ENCODE results near the gene TEF.
A peak's percentile ranks its signal among the peaks of the same experiment; 100 is the strongest.

TEF gene

DNA sequence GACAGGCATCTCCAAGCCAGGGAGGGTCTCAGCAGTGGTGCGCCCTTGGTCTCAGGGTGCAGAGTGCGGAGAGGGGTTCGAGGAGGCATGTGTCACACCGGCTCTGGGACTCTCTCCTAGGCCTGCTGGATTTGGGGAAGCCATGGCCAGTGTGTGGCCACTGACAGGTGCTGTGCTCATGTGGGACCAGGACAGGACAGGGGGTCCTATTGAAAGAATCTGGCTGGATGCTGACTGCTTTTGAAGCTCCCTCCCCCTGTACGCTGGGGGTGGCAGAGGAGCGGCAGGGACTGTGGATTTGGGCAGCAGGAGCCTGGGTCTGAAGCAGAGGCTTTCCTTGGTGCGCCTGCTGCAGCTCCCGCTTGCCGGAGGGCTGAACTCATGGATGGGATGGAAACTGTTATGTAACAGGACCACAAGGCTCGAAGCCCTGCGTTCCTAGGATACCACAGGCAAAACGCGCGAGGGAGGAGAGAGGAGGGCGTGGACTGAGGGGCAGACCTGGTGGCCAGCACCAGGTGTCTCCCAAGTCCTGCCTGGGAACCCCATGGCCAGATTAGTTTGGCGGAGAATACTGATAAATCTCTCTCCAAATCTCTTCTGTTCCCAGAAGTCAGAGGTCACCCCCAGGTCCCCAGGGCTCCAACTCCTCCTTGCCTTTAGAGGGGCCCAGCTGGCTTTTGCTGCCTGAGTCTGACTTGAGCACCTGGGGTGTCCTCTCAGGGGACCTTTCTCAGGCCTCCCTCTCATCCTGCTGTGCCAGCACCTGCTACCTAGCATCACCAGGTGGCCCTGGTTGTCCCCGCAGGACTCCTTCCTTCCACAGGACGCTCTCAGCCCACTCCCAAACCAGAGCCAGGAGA, 13.8 kb upstream of the TEF start:
- Histone ChIP-seq H3K9ac (ENCODE audit: low read length) (no peak overlapping the region), H3K4me1 (ENCODE audit: insufficient read depth, low read length, severe bottlenecking) (peaks cover 13% of the 10 kb centered on the region), H3K36me3 (ENCODE audit: insufficient read depth, low read length) (no peaks in the 10 kb centered on the region), H2AFZ (ENCODE audit: low read length) (no peak overlapping the region), H3K4me2 (ENCODE audit: low read length) (peak overlapping the region; percentile 25; the same call in 1 of the 2 replicates), H4K20me1 (ENCODE audit: insufficient read depth, low read length) (no peaks in the 10 kb centered on the region), H3K27me3 (ENCODE audit: insufficient read depth, low read length) (no peaks in the 10 kb centered on the region; the same call in 1 of the 2 replicates), H3K9me3 (ENCODE audit: low read length) (no peaks in the 10 kb centered on the region), H3K79me2 (ENCODE audit: insufficient read depth, low read length) (no peaks in the 10 kb centered on the region), H3K4me3 (ENCODE audit: low read depth, low read length, poor library complexity, severe bottlenecking) (no peak overlapping the region), H3K27ac (ENCODE audit: low read depth, low read length, poor library complexity, severe bottlenecking) (no peak overlapping the region), H3F3A (ENCODE audit: insufficient read depth, low read length) (no peaks in the 10 kb centered on the region), H3K9me2 (ENCODE audit: low read depth, low read length) (no peaks in the 10 kb centered on the region)
- TF ChIP-seq EZH2 (IDR thresholded peaks at IDR 0.05; ENCODE audit: borderline replicate concordance, low read length) (no peak), CTCF (IDR thresholded peaks at IDR 0.05; ENCODE audit: low read length) (no peak)

DNA sequence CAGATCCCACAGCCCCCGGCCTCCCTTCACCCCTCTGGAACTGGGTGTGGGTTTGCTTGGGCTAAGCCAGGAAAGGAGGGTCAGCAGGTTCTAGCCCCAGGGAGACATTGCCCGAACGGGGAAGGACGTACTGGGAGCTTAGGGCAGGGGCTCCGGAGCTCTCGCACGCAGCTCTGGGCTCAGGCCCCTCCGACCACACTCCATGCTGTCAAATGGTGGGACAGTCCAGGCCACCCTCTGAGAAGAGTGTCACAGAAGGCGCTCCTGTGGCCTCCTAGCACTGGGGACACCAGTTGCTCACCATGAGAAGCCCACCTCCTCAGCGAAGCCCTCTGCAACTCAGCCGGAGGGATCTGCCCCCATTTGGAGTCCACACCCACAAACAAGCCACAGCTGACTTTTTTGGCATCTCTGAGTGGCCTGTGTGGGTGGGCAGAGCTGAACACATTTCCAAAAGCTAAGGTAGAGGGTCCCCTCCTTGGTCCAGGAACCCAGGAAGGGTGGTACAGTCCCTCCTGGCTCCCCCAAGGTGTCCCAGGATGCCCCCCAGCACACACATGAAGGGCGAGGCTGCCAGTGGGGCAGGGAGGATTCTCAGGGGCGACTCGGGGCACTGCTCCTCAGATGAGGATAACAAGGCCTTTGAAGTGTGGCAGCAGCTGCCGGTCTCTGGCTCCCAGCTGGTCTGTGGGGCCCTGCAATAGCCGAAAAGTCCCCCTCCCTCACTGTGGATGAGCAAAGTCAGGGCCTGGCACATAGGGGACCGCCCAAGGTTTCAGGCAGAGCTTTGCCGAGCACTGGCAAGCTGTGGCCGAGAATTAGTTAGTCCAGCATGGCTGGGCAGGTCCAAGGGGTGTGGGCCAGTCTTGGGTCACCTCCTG, 13.0 kb upstream of the TEF start:
- no peaks in the 10 kb centered on the region for H3K9me3 ChIP-seq (ENCODE audit: low read length)
- no peaks in the 10 kb centered on the region for H4K20me1 ChIP-seq (ENCODE audit: insufficient read depth, low read length)
- H3K4me3 ChIP-seq (ENCODE audit: low read depth, low read length, poor library complexity, severe bottlenecking): no peak overlapping the region
- H3K36me3 ChIP-seq (ENCODE audit: insufficient read depth, low read length): no peaks in the 10 kb centered on the region
- no peak overlapping the region for H3K27ac ChIP-seq (ENCODE audit: low read depth, low read length, poor library complexity, severe bottlenecking)
- H3F3A ChIP-seq (ENCODE audit: insufficient read depth, low read length): no peaks in the 10 kb centered on the region
- H3K9ac ChIP-seq (ENCODE audit: low read length): no peak overlapping the region
- H3K4me2 ChIP-seq (ENCODE audit: low read length): no peak overlapping the region
- no peak overlapping the region for H2AFZ ChIP-seq (ENCODE audit: low read length)
- no peaks in the 10 kb centered on the region for H3K79me2 ChIP-seq (ENCODE audit: insufficient read depth, low read length)
- TF ChIP-seq EZH2 (IDR thresholded peaks at IDR 0.05; ENCODE audit: borderline replicate concordance, low read length) (no peak), CTCF (IDR thresholded peaks at IDR 0.05; ENCODE audit: low read length) (no peak)
- H3K4me1 ChIP-seq (ENCODE audit: insufficient read depth, low read length, severe bottlenecking): peaks cover 13% of the 10 kb centered on the region
- H3K9me2 ChIP-seq (ENCODE audit: low read depth, low read length): no peaks in the 10 kb centered on the region
- no peaks in the 10 kb centered on the region; the same call in 1 of the 2 replicates for H3K27me3 ChIP-seq (ENCODE audit: insufficient read depth, low read length)

GRCh38 chr22:41369424-41369745, 12.4 kb upstream of the TEF start:
- H3K36me3 ChIP-seq (ENCODE audit: insufficient read depth, low read length): no peaks in the 10 kb centered on the region
- no peaks in the 10 kb centered on the region for H3K9me3 ChIP-seq (ENCODE audit: low read length)
- H3K4me1 ChIP-seq (ENCODE audit: insufficient read depth, low read length, severe bottlenecking): peaks cover 13% of the 10 kb centered on the region
- no peaks in the 10 kb centered on the region for H3F3A ChIP-seq (ENCODE audit: insufficient read depth, low read length)
- H3K27me3 ChIP-seq (ENCODE audit: insufficient read depth, low read length): no peaks in the 10 kb centered on the region; the same call in 1 of the 2 replicates
- no peaks in the 10 kb centered on the region for H3K79me2 ChIP-seq (ENCODE audit: insufficient read depth, low read length)
- H3K4me2 ChIP-seq (ENCODE audit: low read length): no peak overlapping the region
- no peak overlapping the region for H3K9ac ChIP-seq (ENCODE audit: low read length)
- no peak overlapping the region for H3K4me3 ChIP-seq (ENCODE audit: low read depth, low read length, poor library complexity, severe bottlenecking)
- H3K27ac ChIP-seq (ENCODE audit: low read depth, low read length, poor library complexity, severe bottlenecking): no peak overlapping the region
- no peaks in the 10 kb centered on the region for H4K20me1 ChIP-seq (ENCODE audit: insufficient read depth, low read length)
- no peaks in the 10 kb centered on the region for H3K9me2 ChIP-seq (ENCODE audit: low read depth, low read length)
- TF ChIP-seq EZH2 (IDR thresholded peaks at IDR 0.05; ENCODE audit: borderline replicate concordance, low read length): no peak
- TF ChIP-seq CTCF (IDR thresholded peaks at IDR 0.05; ENCODE audit: low read length): no peak
- no peak overlapping the region for H2AFZ ChIP-seq (ENCODE audit: low read length)
